ENCODE data around the gene DUSP11.
"Not testable (repeated sequence)": the region's sequence is repeated elsewhere in the genome, so short reads cannot be mapped to it uniquely, and the experiment has no call there.

- TF ChIP-seq CTCF (IDR thresholded peaks at IDR 0.05; ENCODE audit: insufficient read depth, low read length, poor library complexity, severe bottlenecking); EZH2phosphoT487 (conservative IDR thresholded peaks at IDR 0.05; ENCODE audit: low read length): not testable (repeated sequence)
Measured at GRCh38 chr2:73783402-73783801, 3.5 kb upstream of the DUSP11 start.
